ENCODE results near the gene RETREG2. TPM values are rescaled to one million over a fixed set of nuclear protein-coding genes. Genes with fewer than 3 reads are reported as not detected.

Gene RETREG2
- polyA plus RNA-seq, 2 of the 4 experiments (the other 2 are of a cell fraction) = 52.8 to 67.5 TPM

GRCh38 chr2:219209236-219210195 is 31.4 kb downstream of the RETREG2 start:
- H3K9me3 ChIP-seq = peaks cover 3% of the 10 kb centered on the region; the same call in 1 of the 3 replicates
- ChIA-PET POLR2A (interaction anchor here (1.2 to 3.9 kb wide), 2 partner anchors 9 to 33 kb away, joined by 4 to 25 read pairs; partner anchors contain the start of genes ABCB6 and CNPPD1), CTCF (interaction anchor here (0.9 to 8.6 kb wide), 7 partner anchors 7 to 207 kb away, joined by 3 to 56 read pairs (median 7); no protein-coding TSS in a partner anchor)

GRCh38 chr2:219210196-219210885 is 32.3 kb downstream of the RETREG2 start:
- TF ChIP-seq FOSB (CRISPR knock-in tag; IDR thresholded peaks at IDR 0.05) (no peak), MAFK (IDR thresholded peaks at IDR 0.05; ENCODE audit: partially characterized antibody) (no peak), RAD21 (conservative IDR thresholded peaks at IDR 0.05 in 1 of 2, IDR thresholded peaks at IDR 0.05 in 1 of 2) (no peak), TFCP2L1 (CRISPR knock-in tag; IDR thresholded peaks at IDR 0.05) (no peak), RFX5 (IDR thresholded peaks at IDR 0.05) (no peak), ZSCAN20 (CRISPR knock-in tag; IDR thresholded peaks at IDR 0.05) (no peak), ESRRA (IDR thresholded peaks at IDR 0.05; ENCODE audit: borderline replicate concordance, low read length) (no peak), USF2 (IDR thresholded peaks at IDR 0.05) (no peak), MAZ (IDR thresholded peaks at IDR 0.05; ENCODE audit: borderline replicate concordance, low read depth, low read length) (no peak), CTCF (IDR thresholded peaks at IDR 0.05) (no peak), POLR2A (IDR thresholded peaks at IDR 0.05; ENCODE audit: low read length) (no peak), ELK1 (IDR thresholded peaks at IDR 0.05; ENCODE audit: low read depth, low read length) (no peak), SMC3 (IDR thresholded peaks at IDR 0.05) (no peak), CBX2 (IDR thresholded peaks at IDR 0.05; ENCODE audit: borderline replicate concordance, low read depth) (no peak), HDAC2 (IDR thresholded peaks at IDR 0.05) (no peak), FOXS1 (CRISPR knock-in tag; IDR thresholded peaks at IDR 0.05) (no peak), PHF8 (IDR thresholded peaks at IDR 0.05; ENCODE audit: borderline replicate concordance, low read depth) (no peak), EP300 (IDR thresholded peaks at IDR 0.05) (no peak)
- H3K4me1 ChIP-seq = peaks cover 17% of the 10 kb centered on the region
- CTCF ChIA-PET = interaction anchor here (0.9 to 8.6 kb wide), 5 partner anchors 39 to 208 kb away, joined by 3 to 56 read pairs (median 5); no protein-coding TSS in a partner anchor
- WGBS (ENCODE audit: missing lambda C conversion rate) = 94% methylated on average over 24 of the region's 24 CpGs
- no peaks in the 10 kb centered on the region for H3K9me3 ChIP-seq
- POLR2A ChIA-PET = no interaction called here
- no peak overlapping the region for H3K4me3 ChIP-seq
- ATAC-seq = no peak
- H3K27ac ChIP-seq = no peak overlapping the region
- DNase-seq (ENCODE audit: low read depth in 1 of 2, low spot score in 1 of 2) = no peak
- H3K4me2 ChIP-seq = no peak overlapping the region
- FAIRE-seq = no peak

More at GRCh38 chr2:219209236-219210195, 31.4 kb downstream of the RETREG2 start:
- H3K4me3 ChIP-seq = no peak overlapping the region
- FAIRE-seq (no peak), DNase-seq (ENCODE audit: low read depth in 1 of 2, low spot score in 1 of 2) (no peak), ATAC-seq (no peak)
- WGBS (ENCODE audit: missing lambda C conversion rate) = 92% methylated on average over 18 of the region's 18 CpGs
- H3K27ac ChIP-seq = no peak overlapping the region
- no peak for TF ChIP-seq HOXB5 (CRISPR knock-in tag; IDR thresholded peaks at IDR 0.05)
- no peak for TF ChIP-seq HEYL (CRISPR knock-in tag; IDR thresholded peaks at IDR 0.05)
- TF ChIP-seq EHMT2 (IDR thresholded peaks at IDR 0.05; ENCODE audit: low read depth) = no peak
- TF ChIP-seq TP53 (CRISPR knock-in tag; IDR thresholded peaks at IDR 0.05) = no peak
- TF ChIP-seq NR3C1 (IDR thresholded peaks at IDR 0.05) = no peak
- TF ChIP-seq KDM1A (IDR thresholded peaks at IDR 0.05; ENCODE audit: low read depth) = no peak
- TF ChIP-seq CHD4 (IDR thresholded peaks at IDR 0.05; ENCODE audit: borderline replicate concordance) = no peak
- no peak for TF ChIP-seq ELK1 (IDR thresholded peaks at IDR 0.05; ENCODE audit: low read depth, low read length)
- no peak for TF ChIP-seq NPAS2 (CRISPR knock-in tag; IDR thresholded peaks at IDR 0.05; ENCODE audit: borderline replicate concordance)
- TF ChIP-seq MAFK (IDR thresholded peaks at IDR 0.05; ENCODE audit: partially characterized antibody) = no peak
- H3K4me1 ChIP-seq = peaks cover 16% of the 10 kb centered on the region
- no peak overlapping the region for H3K4me2 ChIP-seq

Measured in A549 (cell line).